Hepatocyte (in vitro differentiated cells): ENCODE measurements around the gene STRA8.

Experiments
- EZH2 ChIP-seq: fragments of 200-600 bp; sonication (generic); IDR thresholded peaks from 2 replicates; pipeline ENCODE4 v1.6.1; 2016; ENCODE audit warnings: antibody characterized with exemption, mild to moderate bottlenecking, borderline replicate concordance
- TF ChIP-seq, protein P1 (sequence below): fragments of 200-600 bp; sonication (generic); IDR thresholded peaks from 2 replicates; pipeline ENCODE4 v1.5.1; 2016; ENCODE audit warnings: antibody characterized with exemption, mild to moderate bottlenecking; ENCODE audit not compliant: poor library complexity

DNA sequence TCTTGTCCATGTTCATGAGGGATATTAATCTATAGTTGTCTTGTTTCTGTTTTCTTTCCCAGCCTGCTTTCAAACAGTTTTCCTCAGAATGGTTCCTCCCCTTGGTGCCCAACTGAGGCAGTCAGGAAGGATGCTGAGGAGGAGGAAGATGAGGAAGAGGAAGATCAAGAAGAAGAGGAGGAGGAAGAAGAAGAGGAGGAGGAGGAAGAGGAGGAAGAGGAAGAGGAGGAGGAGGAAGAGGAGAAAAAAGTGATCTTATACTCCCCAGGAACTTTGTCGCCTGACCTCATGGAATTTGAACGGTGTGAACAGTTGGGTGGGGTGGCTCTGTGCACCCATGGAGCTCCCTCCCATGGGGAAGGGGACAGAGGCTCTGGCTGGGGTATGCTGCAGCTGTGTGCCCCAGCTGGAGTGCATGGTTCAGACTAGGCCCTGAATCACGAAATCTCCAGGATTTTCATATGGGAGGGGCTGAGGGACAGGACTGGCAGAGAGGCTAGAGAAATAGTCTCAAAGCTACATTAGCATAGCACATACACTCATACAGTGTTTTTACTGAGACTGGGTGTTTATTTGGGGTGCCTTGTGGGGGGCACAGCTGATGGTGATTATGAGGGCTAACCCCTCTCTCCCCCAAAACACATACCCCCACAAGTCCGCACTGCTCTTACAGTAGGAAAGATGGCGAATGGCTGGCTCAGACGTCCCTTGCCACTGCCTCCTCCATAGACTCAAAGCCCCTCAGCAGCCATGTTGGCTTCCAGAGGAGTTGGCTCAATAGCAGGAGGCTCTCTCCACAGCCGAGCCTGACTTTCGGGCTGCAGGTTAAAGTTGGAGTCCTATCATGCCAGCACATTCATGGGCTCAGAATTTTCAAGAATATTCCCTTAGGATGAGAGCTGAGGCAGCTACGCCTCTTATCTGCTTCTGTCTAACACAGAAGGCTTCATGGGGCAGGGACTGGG, 11.9 kb downstream of the STRA8 start:
- no peak for TF ChIP-seq EZH2
- TF ChIP-seq, protein P1, sequence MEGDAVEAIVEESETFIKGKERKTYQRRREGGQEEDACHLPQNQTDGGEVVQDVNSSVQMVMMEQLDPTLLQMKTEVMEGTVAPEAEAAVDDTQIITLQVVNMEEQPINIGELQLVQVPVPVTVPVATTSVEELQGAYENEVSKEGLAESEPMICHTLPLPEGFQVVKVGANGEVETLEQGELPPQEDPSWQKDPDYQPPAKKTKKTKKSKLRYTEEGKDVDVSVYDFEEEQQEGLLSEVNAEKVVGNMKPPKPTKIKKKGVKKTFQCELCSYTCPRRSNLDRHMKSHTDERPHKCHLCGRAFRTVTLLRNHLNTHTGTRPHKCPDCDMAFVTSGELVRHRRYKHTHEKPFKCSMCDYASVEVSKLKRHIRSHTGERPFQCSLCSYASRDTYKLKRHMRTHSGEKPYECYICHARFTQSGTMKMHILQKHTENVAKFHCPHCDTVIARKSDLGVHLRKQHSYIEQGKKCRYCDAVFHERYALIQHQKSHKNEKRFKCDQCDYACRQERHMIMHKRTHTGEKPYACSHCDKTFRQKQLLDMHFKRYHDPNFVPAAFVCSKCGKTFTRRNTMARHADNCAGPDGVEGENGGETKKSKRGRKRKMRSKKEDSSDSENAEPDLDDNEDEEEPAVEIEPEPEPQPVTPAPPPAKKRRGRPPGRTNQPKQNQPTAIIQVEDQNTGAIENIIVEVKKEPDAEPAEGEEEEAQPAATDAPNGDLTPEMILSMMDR, result no peak
